Esophagus muscularis mucosa (tissue), 4 donors: ENCODE measurements around the gene PODXL2.

Source experiments
- EP300 ChIP-seq: sonication (generic); formaldehyde crosslinking; IDR thresholded peaks from one replicate; pipeline ENCODE4 v1.6.1; 2017; ENCODE audit warnings: antibody characterized with exemption
- POLR2A ChIP-seq: fragments of 450-650 bp; IDR thresholded peaks from one replicate; pipeline ENCODE4 v1.6.1; 2017; ENCODE audit warnings: antibody characterized with exemption, moderate library complexity, mild to moderate bottlenecking, low read depth
- POLR2AphosphoS5 ChIP-seq, 2 donors: sonication (generic); formaldehyde crosslinking; IDR thresholded peaks; one replicate each; pipeline ENCODE4 v1.6.1; 2017; ENCODE audit warnings: antibody characterized with exemption in 2 of 2
- TF ChIP-seq, protein P1 (sequence below), 3 experiments: fragments of 200-600 bp in 2 of 3; fragments of 450-650 bp in 1 of 3; sonication (generic) in 2 of 3; IDR thresholded peaks; one replicate each; pipeline ENCODE4 v1.5.1; 2017 to 2019; ENCODE audit warnings: antibody characterized with exemption in 3 of 3, mild to moderate bottlenecking in 2 of 3, moderate library complexity in 1 of 3

DNA sequence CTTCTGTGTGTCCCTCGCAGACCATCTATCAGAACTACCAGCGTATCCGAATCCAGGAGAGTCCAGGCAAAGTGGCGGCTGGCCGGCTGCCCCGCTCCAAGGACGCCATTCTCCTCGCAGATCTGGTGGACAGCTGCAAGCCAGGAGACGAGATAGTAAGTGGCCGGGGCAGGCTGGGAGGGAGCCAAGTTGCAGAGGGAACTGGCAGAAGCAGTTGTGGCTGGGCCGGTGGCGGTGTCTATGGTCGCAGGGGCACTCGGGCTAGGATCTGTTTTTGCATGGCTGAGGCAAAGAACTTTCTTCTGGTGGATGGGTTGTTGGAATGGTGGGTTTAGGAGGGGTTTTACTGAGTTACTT lies 20.6 kb upstream of the PODXL2 start:
- TF ChIP-seq, protein P1, sequence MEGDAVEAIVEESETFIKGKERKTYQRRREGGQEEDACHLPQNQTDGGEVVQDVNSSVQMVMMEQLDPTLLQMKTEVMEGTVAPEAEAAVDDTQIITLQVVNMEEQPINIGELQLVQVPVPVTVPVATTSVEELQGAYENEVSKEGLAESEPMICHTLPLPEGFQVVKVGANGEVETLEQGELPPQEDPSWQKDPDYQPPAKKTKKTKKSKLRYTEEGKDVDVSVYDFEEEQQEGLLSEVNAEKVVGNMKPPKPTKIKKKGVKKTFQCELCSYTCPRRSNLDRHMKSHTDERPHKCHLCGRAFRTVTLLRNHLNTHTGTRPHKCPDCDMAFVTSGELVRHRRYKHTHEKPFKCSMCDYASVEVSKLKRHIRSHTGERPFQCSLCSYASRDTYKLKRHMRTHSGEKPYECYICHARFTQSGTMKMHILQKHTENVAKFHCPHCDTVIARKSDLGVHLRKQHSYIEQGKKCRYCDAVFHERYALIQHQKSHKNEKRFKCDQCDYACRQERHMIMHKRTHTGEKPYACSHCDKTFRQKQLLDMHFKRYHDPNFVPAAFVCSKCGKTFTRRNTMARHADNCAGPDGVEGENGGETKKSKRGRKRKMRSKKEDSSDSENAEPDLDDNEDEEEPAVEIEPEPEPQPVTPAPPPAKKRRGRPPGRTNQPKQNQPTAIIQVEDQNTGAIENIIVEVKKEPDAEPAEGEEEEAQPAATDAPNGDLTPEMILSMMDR (IDR thresholded peaks at IDR 0.05) = no peak
- TF ChIP-seq POLR2A = no peak
- no peak for TF ChIP-seq POLR2AphosphoS5 (IDR thresholded peaks at IDR 0.05)
- no peak for TF ChIP-seq EP300
